GM18526 (cell line): ENCODE measurements around the gene NECTIN4.
A peak's percentile ranks its signal among the peaks of the same experiment; 100 is the strongest.

Source experiments
- POLR2A ChIP-seq: IDR thresholded peaks from 3 replicates; pipeline ENCODE4 v1.6.1; 2011; ENCODE audit not compliant: insufficient read length; ENCODE audit errors: extremely low read depth

Gene NECTIN4

DNA sequence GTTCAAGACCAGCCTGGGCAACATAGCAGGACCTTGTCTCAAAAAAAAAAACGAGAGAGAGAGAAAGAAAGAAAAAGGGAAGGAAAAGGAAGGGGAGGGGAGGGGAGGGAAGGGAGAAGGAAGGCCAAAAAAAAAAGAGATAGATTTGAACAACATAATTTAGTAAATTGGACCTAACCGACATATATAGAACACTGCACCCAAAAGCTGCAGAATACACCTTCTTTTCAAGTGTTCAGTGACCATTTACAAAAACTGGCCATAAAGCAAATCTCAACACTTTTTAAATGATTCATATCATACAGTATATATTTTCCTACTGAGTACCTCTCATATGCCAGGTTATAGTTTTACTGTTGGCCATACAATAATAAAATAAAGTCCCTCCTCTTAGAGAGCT lies 57.5 kb downstream of the NECTIN4 start:
- no peak for TF ChIP-seq POLR2A

- no peak for TF ChIP-seq POLR2A
These were observed 67.4 kb downstream of the NECTIN4 start for GRCh38 chr1:161021970-161022353.

GRCh38 chr1:161021165-161021969 lies 68.0 kb downstream of the NECTIN4 start:
- TF ChIP-seq POLR2A = peak; percentile 52
